ENCODE data around the gene PBLD.

DNA sequence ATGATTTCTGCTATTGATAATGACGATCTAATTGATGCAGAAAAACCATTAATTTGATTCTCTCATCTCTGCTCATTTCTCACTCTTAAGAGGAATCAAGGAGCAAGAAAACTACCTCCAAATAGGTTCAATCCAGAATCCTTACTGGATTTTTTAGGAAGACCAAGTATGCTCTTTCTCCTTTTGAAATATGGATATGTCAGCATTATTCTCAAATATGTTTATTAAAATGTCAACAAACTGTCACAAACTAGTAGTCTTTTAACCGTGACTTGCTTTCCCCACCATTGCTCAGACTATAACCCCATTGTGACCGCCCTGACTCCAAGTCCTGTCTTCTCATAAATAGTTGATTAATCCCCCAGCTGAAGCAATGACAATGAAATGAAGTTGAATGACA, 99.7 kb downstream of the PBLD start:
- TF ChIP-seq, protein P1, sequence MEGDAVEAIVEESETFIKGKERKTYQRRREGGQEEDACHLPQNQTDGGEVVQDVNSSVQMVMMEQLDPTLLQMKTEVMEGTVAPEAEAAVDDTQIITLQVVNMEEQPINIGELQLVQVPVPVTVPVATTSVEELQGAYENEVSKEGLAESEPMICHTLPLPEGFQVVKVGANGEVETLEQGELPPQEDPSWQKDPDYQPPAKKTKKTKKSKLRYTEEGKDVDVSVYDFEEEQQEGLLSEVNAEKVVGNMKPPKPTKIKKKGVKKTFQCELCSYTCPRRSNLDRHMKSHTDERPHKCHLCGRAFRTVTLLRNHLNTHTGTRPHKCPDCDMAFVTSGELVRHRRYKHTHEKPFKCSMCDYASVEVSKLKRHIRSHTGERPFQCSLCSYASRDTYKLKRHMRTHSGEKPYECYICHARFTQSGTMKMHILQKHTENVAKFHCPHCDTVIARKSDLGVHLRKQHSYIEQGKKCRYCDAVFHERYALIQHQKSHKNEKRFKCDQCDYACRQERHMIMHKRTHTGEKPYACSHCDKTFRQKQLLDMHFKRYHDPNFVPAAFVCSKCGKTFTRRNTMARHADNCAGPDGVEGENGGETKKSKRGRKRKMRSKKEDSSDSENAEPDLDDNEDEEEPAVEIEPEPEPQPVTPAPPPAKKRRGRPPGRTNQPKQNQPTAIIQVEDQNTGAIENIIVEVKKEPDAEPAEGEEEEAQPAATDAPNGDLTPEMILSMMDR (IDR thresholded peaks at IDR 0.05; ENCODE audit: low read depth, low read length): no peak
- TF ChIP-seq POLR2A (IDR thresholded peaks at IDR 0.05; ENCODE audit: extremely low read depth, insufficient read length) (no peak), MYC (IDR thresholded peaks at IDR 0.05; ENCODE audit: low read depth, low read length) (no peak)

All from NB4 (cell line).